AG09319 (cell line): ENCODE data around the gene STPG2.

ENCODE experiments used
- DNase-seq: peaks from one replicate; pipeline ENCODE4 v3.0.0-alpha.2; 2010; ENCODE audit warnings: low read depth; ENCODE audit errors: extremely low read depth
- TF ChIP-seq, protein P1 (sequence below): IDR thresholded peaks from 2 replicates; pipeline ENCODE4 v1.5.1; 2011; ENCODE audit warnings: low read depth, mild to moderate bottlenecking, inconsistent platforms, low read length, moderate library complexity

Gene STPG2

DNA sequence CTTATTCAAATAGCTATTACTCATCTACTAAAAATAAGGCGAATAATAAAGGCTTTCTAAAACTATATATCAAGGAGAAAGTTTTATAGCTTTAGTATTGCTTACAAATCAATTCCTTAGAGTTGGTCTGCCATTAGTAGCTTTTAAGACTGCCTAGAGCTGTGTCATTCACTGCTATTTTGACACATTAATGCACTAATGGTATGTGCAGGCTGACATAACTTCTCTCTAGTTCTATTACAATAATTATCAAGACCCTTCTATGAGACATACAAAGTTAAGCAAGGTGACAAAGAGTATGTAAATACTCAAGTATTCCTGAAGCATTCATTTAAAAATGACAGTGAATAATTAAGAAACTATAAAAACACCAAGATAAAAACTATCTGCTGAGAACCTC, 625.3 kb downstream of the STPG2 start:
- TF ChIP-seq, protein P1, sequence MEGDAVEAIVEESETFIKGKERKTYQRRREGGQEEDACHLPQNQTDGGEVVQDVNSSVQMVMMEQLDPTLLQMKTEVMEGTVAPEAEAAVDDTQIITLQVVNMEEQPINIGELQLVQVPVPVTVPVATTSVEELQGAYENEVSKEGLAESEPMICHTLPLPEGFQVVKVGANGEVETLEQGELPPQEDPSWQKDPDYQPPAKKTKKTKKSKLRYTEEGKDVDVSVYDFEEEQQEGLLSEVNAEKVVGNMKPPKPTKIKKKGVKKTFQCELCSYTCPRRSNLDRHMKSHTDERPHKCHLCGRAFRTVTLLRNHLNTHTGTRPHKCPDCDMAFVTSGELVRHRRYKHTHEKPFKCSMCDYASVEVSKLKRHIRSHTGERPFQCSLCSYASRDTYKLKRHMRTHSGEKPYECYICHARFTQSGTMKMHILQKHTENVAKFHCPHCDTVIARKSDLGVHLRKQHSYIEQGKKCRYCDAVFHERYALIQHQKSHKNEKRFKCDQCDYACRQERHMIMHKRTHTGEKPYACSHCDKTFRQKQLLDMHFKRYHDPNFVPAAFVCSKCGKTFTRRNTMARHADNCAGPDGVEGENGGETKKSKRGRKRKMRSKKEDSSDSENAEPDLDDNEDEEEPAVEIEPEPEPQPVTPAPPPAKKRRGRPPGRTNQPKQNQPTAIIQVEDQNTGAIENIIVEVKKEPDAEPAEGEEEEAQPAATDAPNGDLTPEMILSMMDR: no peak
- no peak for DNase-seq

DNA sequence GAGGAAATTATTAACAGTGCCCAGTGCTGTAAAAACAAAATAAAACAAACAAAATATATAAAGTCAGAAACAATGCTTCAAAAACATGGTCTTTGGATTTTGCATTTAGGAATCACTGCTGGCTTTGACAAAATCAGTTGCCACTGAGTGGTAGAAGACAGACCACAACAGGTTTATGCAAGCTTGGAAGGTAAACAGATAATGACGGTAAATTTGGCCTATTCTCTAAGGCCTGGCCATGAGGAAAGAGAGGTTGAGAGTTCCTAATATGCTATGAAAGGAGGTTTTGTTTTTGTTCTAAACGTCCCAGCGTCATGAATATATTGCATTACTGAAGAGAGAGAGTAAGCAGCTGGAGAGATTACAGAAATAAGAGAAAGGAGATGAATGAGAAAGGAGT, 629.4 kb downstream of the STPG2 start:
- no peak for DNase-seq
- TF ChIP-seq, protein P1: no peak
